Esophagus squamous epithelium (tissue), 4 donors: ENCODE results near the gene BHMT.

Source experiments
- CTCF ChIP-seq, 6 experiments: fragments of 450-650 bp in 4 of 6; fragments of 200-600 bp in 2 of 6; sonication (generic) in 2 of 6; IDR thresholded peaks; one replicate each; pipeline ENCODE4 v1.5.1; 2016 to 2019; ENCODE audit warnings: antibody characterized with exemption in 6 of 6, mild to moderate bottlenecking in 4 of 6, moderate library complexity in 4 of 6
- POLR2A ChIP-seq, 4 donors: fragments of 450-650 bp; IDR thresholded peaks; one replicate each; pipeline ENCODE4 v1.6.1; 2017; ENCODE audit warnings: antibody characterized with exemption in 4 of 4, mild to moderate bottlenecking in 4 of 4, moderate library complexity in 3 of 4

GRCh38 chr5:79157305-79157704, 45.7 kb downstream of the BHMT start:
- TF ChIP-seq CTCF (IDR thresholded peaks at IDR 0.05) (no peak), POLR2A (IDR thresholded peaks at IDR 0.05) (no peak)
